SU-DHL-6 (cell line): ENCODE data around the gene OMP.

Experiments used
- H2AFZ ChIP-seq: fragments of 200-600 bp; sonication (generic); 2 replicates; pipeline ENCODE4 v1.6.1; 2014; ENCODE audit warnings: low read depth, mild to moderate bottlenecking, moderate library complexity, mixed read lengths, antibody characterized with exemption, low read length; ENCODE audit not compliant: severe bottlenecking
- H3F3A ChIP-seq: fragments of 200-600 bp; shearing (Covaris generic); 2 replicates; pipeline ENCODE4 v1.6.0; 2016; ENCODE audit warnings: antibody characterized with exemption, mild to moderate bottlenecking; ENCODE audit not compliant: insufficient read depth
- H3K27ac ChIP-seq: fragments of 200-600 bp; sonication (generic); 2 replicates; pipeline ENCODE4 v1.5.1; 2016; ENCODE audit warnings: low read depth, mild to moderate bottlenecking, low read length, moderate library complexity, mixed read lengths
- H3K27me3 ChIP-seq: fragments of 200-600 bp; sonication (generic), shearing (Covaris generic); 2 replicates; pipeline ENCODE4 v1.6.0; 2014; ENCODE audit warnings: mild to moderate bottlenecking, low read length
- H3K36me3 ChIP-seq: fragments of 200-600 bp; sonication (generic); 2 replicates; pipeline ENCODE4 v1.6.1; 2014; ENCODE audit warnings: mild to moderate bottlenecking, low read length, mixed read lengths
- H3K4me2 ChIP-seq: fragments of 300-600, 200-600 bp; shearing (Covaris generic), sonication (generic); 2 replicates; pipeline ENCODE4 v1.6.0; 2014; ENCODE audit warnings: low read length, low read depth, mild to moderate bottlenecking; ENCODE audit not compliant: poor library complexity, severe bottlenecking
- H3K4me3 ChIP-seq: fragments of 200-600 bp; sonication (generic); 2 replicates; pipeline ENCODE4 v1.5.1; 2014; ENCODE audit warnings: antibody characterized with exemption, low read length, mild to moderate bottlenecking, mixed read lengths; ENCODE audit not compliant: insufficient read depth, poor library complexity, severe bottlenecking
- H3K79me2 ChIP-seq: fragments of 200-600 bp; sonication (generic); 2 replicates; pipeline ENCODE4 v1.6.1; 2014; ENCODE audit warnings: mild to moderate bottlenecking, low read length, moderate library complexity; ENCODE audit not compliant: insufficient read depth
- H3K9ac ChIP-seq: fragments of 200-600 bp; sonication (generic); 2 replicates; pipeline ENCODE4 v1.7.0; 2014; ENCODE audit warnings: mild to moderate bottlenecking, low read length
- H3K9me2 ChIP-seq: fragments of 200-600 bp; sonication (generic); replicated peaks from 2 replicates; pipeline ENCODE4 v1.6.1; 2014; ENCODE audit warnings: low read length; ENCODE audit not compliant: insufficient read depth
- H3K9me3 ChIP-seq: fragments of 200-600 bp; sonication (generic); 2 replicates; pipeline ENCODE4 v1.6.1; 2014; ENCODE audit warnings: low read length, mixed read lengths; ENCODE audit not compliant: insufficient read depth
- H4K20me1 ChIP-seq: fragments of 200-600 bp; sonication (generic); 2 replicates; pipeline ENCODE4 v1.6.1; 2014; ENCODE audit warnings: low read depth, mild to moderate bottlenecking, antibody characterized with exemption, low read length, moderate library complexity, mixed read lengths
- EZH2phosphoT487 ChIP-seq: fragments of 200-600 bp; sonication (generic), shearing (Covaris generic); conservative IDR thresholded peaks from 2 replicates; pipeline ENCODE4 v1.6.1; 2018; ENCODE audit warnings: mild to moderate bottlenecking, antibody characterized with exemption, low read length, moderate library complexity, mixed read lengths
- TF ChIP-seq, protein P1 (sequence below): fragments of 200-600 bp; sonication (generic); IDR thresholded peaks from one replicate; pipeline ENCODE4 v1.5.1; 2017; ENCODE audit warnings: antibody characterized with exemption, mild to moderate bottlenecking, low read length, moderate library complexity; ENCODE audit not compliant: insufficient read depth, poor library complexity, severe bottlenecking

Gene OMP

GRCh38 chr11:77124041-77124440, 21.4 kb downstream of the OMP start:
- no peaks in the 10 kb centered on the region for H4K20me1 ChIP-seq
- H3K9me3 ChIP-seq: no peaks in the 10 kb centered on the region
- H3K27ac ChIP-seq: no peak overlapping the region
- no peaks in the 10 kb centered on the region for H3K9me2 ChIP-seq
- H3F3A ChIP-seq: no peaks in the 10 kb centered on the region
- H3K9ac ChIP-seq: no peak overlapping the region
- H3K27me3 ChIP-seq: no peaks in the 10 kb centered on the region
- no peak overlapping the region for H3K4me3 ChIP-seq
- H3K36me3 ChIP-seq: no peaks in the 10 kb centered on the region
- TF ChIP-seq EZH2phosphoT487: no peak
- TF ChIP-seq, protein P1, sequence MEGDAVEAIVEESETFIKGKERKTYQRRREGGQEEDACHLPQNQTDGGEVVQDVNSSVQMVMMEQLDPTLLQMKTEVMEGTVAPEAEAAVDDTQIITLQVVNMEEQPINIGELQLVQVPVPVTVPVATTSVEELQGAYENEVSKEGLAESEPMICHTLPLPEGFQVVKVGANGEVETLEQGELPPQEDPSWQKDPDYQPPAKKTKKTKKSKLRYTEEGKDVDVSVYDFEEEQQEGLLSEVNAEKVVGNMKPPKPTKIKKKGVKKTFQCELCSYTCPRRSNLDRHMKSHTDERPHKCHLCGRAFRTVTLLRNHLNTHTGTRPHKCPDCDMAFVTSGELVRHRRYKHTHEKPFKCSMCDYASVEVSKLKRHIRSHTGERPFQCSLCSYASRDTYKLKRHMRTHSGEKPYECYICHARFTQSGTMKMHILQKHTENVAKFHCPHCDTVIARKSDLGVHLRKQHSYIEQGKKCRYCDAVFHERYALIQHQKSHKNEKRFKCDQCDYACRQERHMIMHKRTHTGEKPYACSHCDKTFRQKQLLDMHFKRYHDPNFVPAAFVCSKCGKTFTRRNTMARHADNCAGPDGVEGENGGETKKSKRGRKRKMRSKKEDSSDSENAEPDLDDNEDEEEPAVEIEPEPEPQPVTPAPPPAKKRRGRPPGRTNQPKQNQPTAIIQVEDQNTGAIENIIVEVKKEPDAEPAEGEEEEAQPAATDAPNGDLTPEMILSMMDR: no peak
- no peaks in the 10 kb centered on the region for H3K79me2 ChIP-seq
- no peak overlapping the region for H3K4me2 ChIP-seq
- H2AFZ ChIP-seq: no peak overlapping the region

- H3K4me2 ChIP-seq: no peak overlapping the region
- TF ChIP-seq, protein P1: no peak
- no peak for TF ChIP-seq EZH2phosphoT487
- no peaks in the 10 kb centered on the region for H3K36me3 ChIP-seq
- H4K20me1 ChIP-seq: no peaks in the 10 kb centered on the region
- H3F3A ChIP-seq: no peaks in the 10 kb centered on the region
- no peak overlapping the region for H2AFZ ChIP-seq
- H3K27ac ChIP-seq: no peak overlapping the region
- no peaks in the 10 kb centered on the region for H3K9me3 ChIP-seq
- H3K79me2 ChIP-seq: no peaks in the 10 kb centered on the region
- H3K9ac ChIP-seq: no peak overlapping the region
- no peaks in the 10 kb centered on the region for H3K9me2 ChIP-seq
- H3K4me3 ChIP-seq: no peak overlapping the region
- no peaks in the 10 kb centered on the region for H3K27me3 ChIP-seq
These were observed 21.8 kb downstream of the OMP start for GRCh38 chr11:77124488-77124887.

DNA sequence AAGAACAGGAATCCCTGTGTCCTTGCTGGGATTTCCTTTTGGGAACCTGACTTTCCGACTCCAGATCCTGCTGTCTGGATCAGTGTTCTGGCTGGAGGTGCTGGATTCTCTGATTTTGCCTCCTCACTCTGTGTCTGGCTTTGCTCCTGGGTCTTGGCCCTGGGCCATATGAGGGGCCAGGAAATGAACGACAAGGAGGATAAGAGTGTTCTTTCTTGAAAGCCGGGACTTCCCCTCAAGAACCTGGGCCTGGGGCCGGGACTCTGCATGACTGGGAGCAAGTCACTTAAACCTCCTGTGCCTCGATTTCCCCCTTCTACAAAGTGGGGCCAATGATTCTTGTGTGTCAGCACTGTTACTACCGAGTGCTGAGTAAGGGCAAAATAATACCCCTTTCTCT, 22.6 kb downstream of the OMP start:
- H3K9me2 ChIP-seq: no peaks in the 10 kb centered on the region
- no peaks in the 10 kb centered on the region for H3K36me3 ChIP-seq
- no peak overlapping the region for H3K4me2 ChIP-seq
- no peaks in the 10 kb centered on the region for H3K27me3 ChIP-seq
- H4K20me1 ChIP-seq: no peaks in the 10 kb centered on the region
- no peaks in the 10 kb centered on the region for H3F3A ChIP-seq
- TF ChIP-seq EZH2phosphoT487: no peak
- TF ChIP-seq, protein P1: no peak
- no peaks in the 10 kb centered on the region for H3K79me2 ChIP-seq
- H3K27ac ChIP-seq: no peak overlapping the region
- no peak overlapping the region for H3K4me3 ChIP-seq
- H3K9me3 ChIP-seq: no peaks in the 10 kb centered on the region
- H3K9ac ChIP-seq: no peak overlapping the region
- no peak overlapping the region for H2AFZ ChIP-seq
